WTC11 (cell line): ENCODE measurements around the gene OSBPL5. TPM values are rescaled to one million over a fixed set of nuclear protein-coding genes. Genes with fewer than 3 reads are reported as not detected.

Experiments used
- ATAC-seq: fragments of 200-7000 bp; cut with Tn5 transposase; 2 replicates; pipeline ENCODE4 v1.10.0; 2021; ENCODE audit warnings: mild to moderate bottlenecking, moderate library complexity
- CTCF ChIA-PET: fragments of 300-600 bp; sonication (Branson Sonifier 250); formaldehyde crosslinking; loops from one replicate; lab custom pipeline; 2021; ENCODE audit warnings: antibody characterized with exemption; lab: Charles Lee
- POLR2A ChIA-PET: fragments of 350-600 bp; sonication (Branson Sonifier 250); formaldehyde crosslinking; loops from one replicate; lab custom pipeline; 2021; ENCODE audit warnings: antibody characterized with exemption; lab: Charles Lee
- DNase-seq: peaks from one replicate; pipeline ENCODE4 v3.0.0; 2021; ENCODE audit warnings: low spot score
- H3K27ac Mint-ChIP-seq: 2 replicates; pipeline ENCODE4 v1.8.0; 2021; ENCODE audit warnings: mixed read lengths
- H3K27me3 Mint-ChIP-seq: 2 replicates; pipeline ENCODE4 v1.8.0; 2021; ENCODE audit warnings: low read depth, mild to moderate bottlenecking, moderate library complexity, mixed read lengths
- H3K36me3 Mint-ChIP-seq: 2 replicates; pipeline ENCODE4 v1.8.0; 2021; ENCODE audit warnings: mixed read lengths
- H3K4me1 Mint-ChIP-seq: 2 replicates; pipeline ENCODE4 v1.8.0; 2022; ENCODE audit warnings: mixed read lengths
- H3K4me3 Mint-ChIP-seq: 2 replicates; pipeline ENCODE4 v1.8.0; 2021; ENCODE audit warnings: mild to moderate bottlenecking, moderate library complexity, mixed read lengths
- H3K9me3 Mint-ChIP-seq: 2 replicates; pipeline ENCODE4 v1.8.0; 2021; ENCODE audit warnings: mixed read lengths
- CREM ChIP-seq: sonication (generic); formaldehyde crosslinking; IDR thresholded peaks from 2 replicates; pipeline ENCODE4 v1.8.1; 2022; ENCODE audit warnings: mild to moderate bottlenecking, missing genetic modification reagents, moderate library complexity
- ETV6 ChIP-seq: sonication (generic); formaldehyde crosslinking; IDR thresholded peaks from 2 replicates; pipeline ENCODE4 v1.8.1; 2022; ENCODE audit warnings: mild to moderate bottlenecking, missing genetic modification reagents
- FOXP1 ChIP-seq: sonication (generic); formaldehyde crosslinking; IDR thresholded peaks from 2 replicates; pipeline ENCODE4 v1.8.0; 2022; ENCODE audit warnings: missing genetic modification reagents, mild to moderate bottlenecking, moderate library complexity, borderline replicate concordance
- GRHL2 ChIP-seq: fragments of 250-450 bp; sonication (Bioruptor Pico); IDR thresholded peaks from 2 replicates; pipeline ENCODE4 v1.8.0; 2022; ENCODE audit warnings: mild to moderate bottlenecking, moderate library complexity; ENCODE audit not compliant: insufficient replicate concordance, severe bottlenecking
- IRF2 ChIP-seq: sonication (generic); formaldehyde crosslinking; IDR thresholded peaks from 2 replicates; pipeline ENCODE4 v1.8.0; 2022; ENCODE audit warnings: low read depth, missing genetic modification reagents, borderline replicate concordance
- JAZF1 ChIP-seq: fragments of 250-450 bp; sonication (Bioruptor Pico); IDR thresholded peaks from 2 replicates; pipeline ENCODE4 v1.9.0; 2021; ENCODE audit warnings: moderate library complexity, mild to moderate bottlenecking, inconsistent platforms
- MXD4 ChIP-seq: fragments of 250-450 bp; sonication (Bioruptor Pico); IDR thresholded peaks from 2 replicates; pipeline ENCODE4 v1.8.0; 2021; ENCODE audit warnings: mild to moderate bottlenecking, moderate library complexity, borderline replicate concordance
- MYBL2 ChIP-seq: sonication (generic); formaldehyde crosslinking; IDR thresholded peaks from 2 replicates; pipeline ENCODE4 v1.8.1; 2023; ENCODE audit warnings: mild to moderate bottlenecking, moderate library complexity, missing genetic modification reagents
- NFATC4 ChIP-seq: fragments of 250-450 bp; sonication (Bioruptor Pico); IDR thresholded peaks from 2 replicates; pipeline ENCODE4 v1.9.0; 2021; ENCODE audit warnings: mild to moderate bottlenecking
- NR2C2 ChIP-seq: sonication (generic); formaldehyde crosslinking; IDR thresholded peaks from 2 replicates; pipeline ENCODE4 v1.8.0; 2022; ENCODE audit warnings: mild to moderate bottlenecking, missing genetic modification reagents
- PRRX2 ChIP-seq: fragments of 250-450 bp; sonication (Bioruptor Pico); IDR thresholded peaks from 2 replicates; pipeline ENCODE4 v1.8.0; 2021; ENCODE audit warnings: mild to moderate bottlenecking
- SMAD4 ChIP-seq: sonication (generic); formaldehyde crosslinking; IDR thresholded peaks from 2 replicates; pipeline ENCODE4 v1.8.0; 2022; ENCODE audit warnings: mild to moderate bottlenecking, missing genetic modification reagents
- SP1 ChIP-seq: sonication (generic); formaldehyde crosslinking; conservative IDR thresholded peaks from 2 replicates; pipeline ENCODE4 v1.8.1; 2022; ENCODE audit warnings: missing genetic modification reagents
- TCF7 ChIP-seq: sonication (generic); formaldehyde crosslinking; IDR thresholded peaks from 2 replicates; pipeline ENCODE4 v1.8.0; 2022; ENCODE audit warnings: mild to moderate bottlenecking, low read depth, missing genetic modification reagents, moderate library complexity
- TEAD1 ChIP-seq: sonication (generic); formaldehyde crosslinking; IDR thresholded peaks from 2 replicates; pipeline ENCODE4 v1.8.0; 2022; ENCODE audit warnings: mild to moderate bottlenecking, missing genetic modification reagents
- TP53 ChIP-seq: sonication (generic); formaldehyde crosslinking; IDR thresholded peaks from 2 replicates; pipeline ENCODE4 v1.8.1; 2023; ENCODE audit warnings: mild to moderate bottlenecking, missing genetic modification reagents
- ZNF121 ChIP-seq: sonication (generic); formaldehyde crosslinking; IDR thresholded peaks from 2 replicates; pipeline ENCODE4 v1.8.0; 2023; ENCODE audit warnings: missing genetic modification reagents
- ZNF138 ChIP-seq: sonication (generic); formaldehyde crosslinking; conservative IDR thresholded peaks from 2 replicates; pipeline ENCODE4 v1.8.1; 2022; ENCODE audit warnings: mild to moderate bottlenecking, moderate library complexity, missing genetic modification reagents
- ZNF232 ChIP-seq: sonication (generic); formaldehyde crosslinking; IDR thresholded peaks from 2 replicates; pipeline ENCODE4 v1.8.0; 2022; ENCODE audit warnings: mild to moderate bottlenecking, missing genetic modification reagents
- ZNF317 ChIP-seq: sonication (generic); formaldehyde crosslinking; IDR thresholded peaks from 2 replicates; pipeline ENCODE4 v1.8.1; 2023; ENCODE audit warnings: low read depth, mild to moderate bottlenecking, moderate library complexity, missing genetic modification reagents, borderline replicate concordance
- ZNF396 ChIP-seq: fragments of 250-450 bp; sonication (Bioruptor Pico); IDR thresholded peaks from 2 replicates; pipeline ENCODE4 v1.8.0; 2021; ENCODE audit warnings: mild to moderate bottlenecking, moderate library complexity, borderline replicate concordance
- total RNA-seq: library from RNA; stranded (reverse); gene quantifications from 3 replicates; pipeline ENCODE4 v1.2.3, GENCODE V29; 2021
- TF ChIP-seq, protein P1 (sequence below): sonication (generic); formaldehyde crosslinking; IDR thresholded peaks from 2 replicates; pipeline ENCODE4 v1.8.1; 2023; ENCODE audit warnings: mild to moderate bottlenecking, missing genetic modification reagents
- TF ChIP-seq, protein P2 (sequence below): sonication (generic); formaldehyde crosslinking; IDR thresholded peaks from 2 replicates; pipeline ENCODE4 v1.8.1; 2022; ENCODE audit warnings: mild to moderate bottlenecking, moderate library complexity, missing genetic modification reagents
- TF ChIP-seq, protein P3 (sequence below): sonication (generic); formaldehyde crosslinking; IDR thresholded peaks from 2 replicates; pipeline ENCODE4 v1.8.1; 2023; ENCODE audit warnings: mild to moderate bottlenecking, missing genetic modification reagents, moderate library complexity
- TF ChIP-seq, protein P4 (sequence below): sonication (generic); formaldehyde crosslinking; IDR thresholded peaks from 2 replicates; pipeline ENCODE4 v1.8.0; 2022; ENCODE audit warnings: mild to moderate bottlenecking, missing genetic modification reagents
- TF ChIP-seq, protein P5 (sequence below): sonication (generic); formaldehyde crosslinking; IDR thresholded peaks from 2 replicates; pipeline ENCODE4 v1.8.1; 2023; ENCODE audit warnings: mild to moderate bottlenecking, missing genetic modification reagents, moderate library complexity
- TF ChIP-seq, protein P6 (sequence below): sonication (generic); formaldehyde crosslinking; conservative IDR thresholded peaks from 2 replicates; pipeline ENCODE4 v1.8.1; 2022; ENCODE audit warnings: mild to moderate bottlenecking, missing genetic modification reagents

OSBPL5 gene
- total RNA-seq, 1 experiment from 2014 or later = 17.7 TPM

DNA sequence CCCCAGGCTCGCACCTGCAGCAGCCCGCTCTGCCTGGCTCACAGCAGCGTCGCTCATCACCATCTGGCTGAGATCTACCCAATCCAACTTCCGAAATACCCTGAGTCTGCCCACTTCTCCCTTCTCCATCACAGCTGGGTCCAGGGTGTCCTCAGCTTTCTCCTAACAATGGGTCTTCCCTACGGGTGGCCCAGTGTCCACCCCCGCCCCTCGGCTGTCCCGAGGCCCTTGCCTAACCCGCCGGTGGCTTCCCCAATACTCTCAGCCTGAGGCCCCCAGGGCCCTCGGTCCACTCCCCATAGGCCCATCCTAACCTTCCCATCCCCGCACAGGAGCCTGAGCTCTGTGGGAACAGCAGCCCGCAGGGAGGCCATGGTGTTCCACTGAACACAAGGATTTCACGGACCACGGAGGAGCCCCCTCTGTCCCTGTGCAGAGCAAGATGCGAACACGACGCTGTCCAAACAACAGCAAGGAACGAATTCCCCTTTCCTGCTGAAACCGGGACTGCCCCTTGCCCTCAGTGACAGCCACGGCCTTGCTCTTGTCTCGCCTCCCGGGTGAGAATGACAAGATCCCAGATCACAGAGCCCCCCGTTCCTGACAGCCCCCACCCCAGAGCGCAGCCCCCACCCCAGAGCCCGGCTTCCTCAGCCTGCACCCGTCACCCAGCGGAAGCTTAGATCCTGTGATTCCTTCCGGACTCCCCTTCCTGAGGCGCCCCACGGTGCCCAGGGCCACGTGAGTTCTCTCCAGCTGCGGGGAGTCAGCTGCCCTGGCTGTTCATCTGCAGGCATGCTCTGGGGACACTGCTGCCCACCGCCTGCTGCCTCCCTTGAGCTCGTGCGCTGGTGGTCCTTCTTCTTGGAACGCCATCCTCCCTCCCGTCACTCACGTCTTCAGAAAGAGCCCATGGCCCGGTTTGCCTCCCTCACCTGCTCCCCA is 59.0 kb downstream of the OSBPL5 start:
- TF ChIP-seq PRRX2 (no peak), ZNF121 (no peak), MYBL2 (CRISPR knock-in tag) (no peak), IRF2 (CRISPR knock-in tag) (no peak), NFATC4 (CRISPR knock-in tag) (no peak), CREM (CRISPR knock-in tag) (no peak), ETV6 (CRISPR knock-in tag) (no peak), TP53 (CRISPR knock-in tag) (no peak), FOXP1 (CRISPR knock-in tag) (no peak), SMAD4 (CRISPR knock-in tag) (no peak)
- TF ChIP-seq, protein P1, sequence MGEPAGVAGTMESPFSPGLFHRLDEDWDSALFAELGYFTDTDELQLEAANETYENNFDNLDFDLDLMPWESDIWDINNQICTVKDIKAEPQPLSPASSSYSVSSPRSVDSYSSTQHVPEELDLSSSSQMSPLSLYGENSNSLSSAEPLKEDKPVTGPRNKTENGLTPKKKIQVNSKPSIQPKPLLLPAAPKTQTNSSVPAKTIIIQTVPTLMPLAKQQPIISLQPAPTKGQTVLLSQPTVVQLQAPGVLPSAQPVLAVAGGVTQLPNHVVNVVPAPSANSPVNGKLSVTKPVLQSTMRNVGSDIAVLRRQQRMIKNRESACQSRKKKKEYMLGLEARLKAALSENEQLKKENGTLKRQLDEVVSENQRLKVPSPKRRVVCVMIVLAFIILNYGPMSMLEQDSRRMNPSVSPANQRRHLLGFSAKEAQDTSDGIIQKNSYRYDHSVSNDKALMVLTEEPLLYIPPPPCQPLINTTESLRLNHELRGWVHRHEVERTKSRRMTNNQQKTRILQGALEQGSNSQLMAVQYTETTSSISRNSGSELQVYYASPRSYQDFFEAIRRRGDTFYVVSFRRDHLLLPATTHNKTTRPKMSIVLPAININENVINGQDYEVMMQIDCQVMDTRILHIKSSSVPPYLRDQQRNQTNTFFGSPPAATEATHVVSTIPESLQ (CRISPR knock-in tag) = no peak
- TF ChIP-seq, protein P2, sequence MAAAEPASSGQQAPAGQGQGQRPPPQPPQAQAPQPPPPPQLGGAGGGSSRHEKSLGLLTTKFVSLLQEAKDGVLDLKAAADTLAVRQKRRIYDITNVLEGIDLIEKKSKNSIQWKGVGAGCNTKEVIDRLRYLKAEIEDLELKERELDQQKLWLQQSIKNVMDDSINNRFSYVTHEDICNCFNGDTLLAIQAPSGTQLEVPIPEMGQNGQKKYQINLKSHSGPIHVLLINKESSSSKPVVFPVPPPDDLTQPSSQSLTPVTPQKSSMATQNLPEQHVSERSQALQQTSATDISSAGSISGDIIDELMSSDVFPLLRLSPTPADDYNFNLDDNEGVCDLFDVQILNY (CRISPR knock-in tag) = no peak
- POLR2A ChIA-PET = no interaction called here
- peaks cover 11% of the 10 kb centered on the region for H3K9me3 Mint-ChIP-seq
- peaks cover 3% of the 10 kb centered on the region; the same call in 1 of the 2 replicates for H3K27me3 Mint-ChIP-seq
- ATAC-seq (no peak), DNase-seq (peak; percentile 11)
- CTCF ChIA-PET = interaction anchor here (0.8 to 3.2 kb wide), 6 partner anchors 13 to 69 kb away, joined by 3 to 10 read pairs (median 4); no protein-coding TSS in a partner anchor
- peak overlapping the region; percentile 80 for H3K27ac Mint-ChIP-seq
- no peak overlapping the region for H3K4me3 Mint-ChIP-seq
- H3K4me1 Mint-ChIP-seq = peaks cover 17% of the 10 kb centered on the region
- peaks cover 6% of the 10 kb centered on the region; the same call in 1 of the 2 replicates for H3K36me3 Mint-ChIP-seq

DNA sequence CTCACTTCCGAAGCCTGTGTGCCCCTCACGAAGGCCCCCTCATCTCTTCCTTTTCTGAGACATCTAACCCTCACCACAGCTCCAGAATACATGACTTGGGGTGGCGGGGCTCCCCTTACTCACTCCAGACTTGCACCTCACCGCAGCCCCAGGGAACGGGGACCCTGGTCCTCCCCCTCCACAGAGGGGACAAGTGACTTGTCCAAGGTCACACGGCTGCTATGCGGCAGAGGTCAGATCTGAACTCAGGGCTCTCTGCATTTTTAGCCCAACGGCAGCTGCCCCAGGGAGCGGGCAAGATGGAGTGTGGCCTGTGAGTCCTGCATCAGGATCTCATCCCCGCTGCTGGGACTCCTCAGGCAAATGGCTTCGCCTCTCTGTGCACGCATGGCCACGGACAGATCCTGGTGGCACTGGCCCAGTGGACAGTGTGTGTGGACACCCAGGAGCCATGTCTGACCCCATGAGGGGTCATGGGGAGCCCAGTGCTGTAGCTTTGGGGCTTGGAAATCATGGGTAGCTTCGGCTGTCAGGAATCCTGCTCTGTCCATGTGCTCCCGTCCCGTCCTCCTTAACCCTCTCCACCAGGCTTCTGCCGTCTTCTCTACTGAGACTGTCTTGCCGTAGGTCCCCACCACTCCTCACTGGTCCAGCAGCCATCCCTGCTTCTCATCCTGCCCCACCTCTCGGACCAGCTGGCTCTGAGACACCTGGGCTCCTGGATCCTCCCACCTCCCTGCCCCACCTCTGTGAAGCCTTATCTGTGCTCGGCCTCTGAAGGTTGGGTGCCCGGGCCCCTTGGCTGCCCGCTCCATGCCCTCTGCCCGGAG is 59.9 kb downstream of the OSBPL5 start:
- ATAC-seq = no peak
- peak; percentile 5 for DNase-seq
- Mint-ChIP-seq H3K9me3 (peaks cover 4% of the 10 kb centered on the region; the same call in 1 of the 2 replicates), H3K27ac (no peak overlapping the region), H3K4me3 (no peak overlapping the region), H3K27me3 (peaks cover under 1% of the 10 kb centered on the region; the same call in 1 of the 2 replicates), H3K4me1 (peaks cover 17% of the 10 kb centered on the region), H3K36me3 (peaks cover 3% of the 10 kb centered on the region; the same call in 1 of the 2 replicates)
- POLR2A ChIA-PET = no interaction called here
- CTCF ChIA-PET = interaction anchor here (1.2 to 3.2 kb wide), 2 partner anchors 13 to 25 kb away, joined by 3 to 10 read pairs; no protein-coding TSS in a partner anchor
- TF ChIP-seq FOXP1 (CRISPR knock-in tag) = no peak
- TF ChIP-seq, protein P3, sequence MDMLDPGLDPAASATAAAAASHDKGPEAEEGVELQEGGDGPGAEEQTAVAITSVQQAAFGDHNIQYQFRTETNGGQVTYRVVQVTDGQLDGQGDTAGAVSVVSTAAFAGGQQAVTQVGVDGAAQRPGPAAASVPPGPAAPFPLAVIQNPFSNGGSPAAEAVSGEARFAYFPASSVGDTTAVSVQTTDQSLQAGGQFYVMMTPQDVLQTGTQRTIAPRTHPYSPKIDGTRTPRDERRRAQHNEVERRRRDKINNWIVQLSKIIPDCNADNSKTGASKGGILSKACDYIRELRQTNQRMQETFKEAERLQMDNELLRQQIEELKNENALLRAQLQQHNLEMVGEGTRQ = no peak
- no peak for TF ChIP-seq ZNF121
- TF ChIP-seq MXD4 (CRISPR knock-in tag) = no peak
- TF ChIP-seq JAZF1 (CRISPR knock-in tag) = no peak
- TF ChIP-seq TP53 (CRISPR knock-in tag) = no peak
- no peak for TF ChIP-seq TEAD1
- no peak for TF ChIP-seq TCF7 (CRISPR knock-in tag)
- TF ChIP-seq, protein P4, sequence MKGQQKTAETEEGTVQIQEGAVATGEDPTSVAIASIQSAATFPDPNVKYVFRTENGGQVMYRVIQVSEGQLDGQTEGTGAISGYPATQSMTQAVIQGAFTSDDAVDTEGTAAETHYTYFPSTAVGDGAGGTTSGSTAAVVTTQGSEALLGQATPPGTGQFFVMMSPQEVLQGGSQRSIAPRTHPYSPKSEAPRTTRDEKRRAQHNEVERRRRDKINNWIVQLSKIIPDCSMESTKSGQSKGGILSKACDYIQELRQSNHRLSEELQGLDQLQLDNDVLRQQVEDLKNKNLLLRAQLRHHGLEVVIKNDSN (CRISPR knock-in tag) = no peak
- no peak for TF ChIP-seq ZNF232 (CRISPR knock-in tag)
- no peak for TF ChIP-seq ZNF317 (CRISPR knock-in tag)
- TF ChIP-seq ZNF396 (CRISPR knock-in tag) = no peak
- no peak for TF ChIP-seq NR2C2 (CRISPR knock-in tag)
- TF ChIP-seq, protein P5, sequence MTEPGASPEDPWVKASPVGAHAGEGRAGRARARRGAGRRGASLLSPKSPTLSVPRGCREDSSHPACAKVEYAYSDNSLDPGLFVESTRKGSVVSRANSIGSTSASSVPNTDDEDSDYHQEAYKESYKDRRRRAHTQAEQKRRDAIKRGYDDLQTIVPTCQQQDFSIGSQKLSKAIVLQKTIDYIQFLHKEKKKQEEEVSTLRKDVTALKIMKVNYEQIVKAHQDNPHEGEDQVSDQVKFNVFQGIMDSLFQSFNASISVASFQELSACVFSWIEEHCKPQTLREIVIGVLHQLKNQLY (CRISPR knock-in tag) = no peak
- TF ChIP-seq GRHL2 (CRISPR knock-in tag) = no peak
- TF ChIP-seq, protein P6, sequence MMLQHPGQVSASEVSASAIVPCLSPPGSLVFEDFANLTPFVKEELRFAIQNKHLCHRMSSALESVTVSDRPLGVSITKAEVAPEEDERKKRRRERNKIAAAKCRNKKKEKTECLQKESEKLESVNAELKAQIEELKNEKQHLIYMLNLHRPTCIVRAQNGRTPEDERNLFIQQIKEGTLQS = no peak
- no peak for TF ChIP-seq ZNF138 (CRISPR knock-in tag)
- TF ChIP-seq SP1 (CRISPR knock-in tag) = no peak
